ENCODE measurements around the gene ZNF598.

ZNF598 gene

GRCh38 chr16:1950047-1950446 is 59.6 kb downstream of the ZNF598 start:
- DNase-seq = no peak

- no peak for DNase-seq
Observed at GRCh38 chr16:1949507-1949906, 60.1 kb downstream of the ZNF598 start.
